Panc1 (cell line): ENCODE data around the gene PCF11. TPM values are rescaled to one million over a fixed set of nuclear protein-coding genes. Genes with fewer than 3 reads are reported as not detected.

Experiments used
- ATAC-seq: fragments of 200-7000 bp; cut with Tn5 transposase; 2 replicates; pipeline ENCODE4 v1.9.1; 2020; ENCODE audit warnings: mild to moderate bottlenecking, moderate library complexity
- BruUV-seq: library from RNA; stranded (reverse); fragments of 400-500 nt; replicated peaks from 2 replicates; lab custom pipeline; 2021; lab: Mats Ljungman, UMichigan
- CTCF ChIA-PET: fragments of 300-600 bp; sonication (Branson Sonifier 250); formaldehyde crosslinking; loops from one replicate; lab custom pipeline; 2022; ENCODE audit warnings: antibody characterized with exemption; lab: Charles Lee
- POLR2A ChIA-PET: fragments of 300-600 bp; sonication (Branson Sonifier 250); formaldehyde crosslinking; loops from one replicate; lab custom pipeline; 2022; ENCODE audit warnings: antibody characterized with exemption; lab: Charles Lee
- DNase-seq: peaks from one replicate; pipeline ENCODE4 v3.0.0-alpha.2; 2010; ENCODE audit warnings: low read depth, low spot score
- H3K27ac ChIP-seq: 2 replicates; pipeline ENCODE4 v1.5.1; 2011; ENCODE audit warnings: mild to moderate bottlenecking, low read length, inconsistent platforms
- H3K27me3 ChIP-seq: fragments of 200-500 bp; sonication (Bioruptor generic); 2 replicates; pipeline ENCODE4 v1.6.0; 2014; ENCODE audit warnings: low read length, inconsistent platforms; ENCODE audit not compliant: control insufficient read depth, insufficient read depth
- H3K36me3 ChIP-seq: fragments of 200-500 bp; sonication (Bioruptor generic); 2 replicates; pipeline ENCODE4 v1.5.1; 2014; ENCODE audit warnings: inconsistent platforms, mild to moderate bottlenecking, low read length, moderate library complexity; ENCODE audit not compliant: control insufficient read depth, insufficient read depth
- H3K4me1 ChIP-seq: 2 replicates; pipeline ENCODE4 v1.5.1; 2011; ENCODE audit warnings: inconsistent platforms, mild to moderate bottlenecking, low read length, moderate library complexity; ENCODE audit not compliant: control insufficient read depth, insufficient read depth
- H3K4me3 ChIP-seq, 2 experiments: 2 replicates each; pipeline ENCODE4 v1.5.1; 2011 to 2012; ENCODE audit warnings: low read depth in 2 of 2, low read length in 2 of 2, mild to moderate bottlenecking in 2 of 2, inconsistent platforms in 1 of 2, moderate library complexity in 1 of 2
- H3K9me3 ChIP-seq: fragments of 200-500 bp; sonication (Bioruptor generic); 2 replicates; pipeline ENCODE4 v1.5.1; 2014; ENCODE audit warnings: low read depth, mild to moderate bottlenecking, inconsistent platforms, low read length, moderate library complexity; ENCODE audit not compliant: control insufficient read depth, insufficient read depth
- CTCF ChIP-seq: fragments of 450-650 bp; IDR thresholded peaks from 2 replicates; pipeline ENCODE4 v1.5.1; 2017; ENCODE audit warnings: mild to moderate bottlenecking
- POLR2AphosphoS5 ChIP-seq: IDR thresholded peaks from 2 replicates; pipeline ENCODE4 v1.6.1; 2012; ENCODE audit warnings: mild to moderate bottlenecking, low read depth, low read length, moderate library complexity
- SIN3A ChIP-seq: IDR thresholded peaks from 2 replicates; pipeline ENCODE4 v1.6.1; 2012; ENCODE audit warnings: low read depth, mild to moderate bottlenecking, low read length, moderate library complexity, borderline replicate concordance; ENCODE audit not compliant: insufficient read depth
- TCF7L2 ChIP-seq: IDR thresholded peaks from 2 replicates; pipeline ENCODE4 v1.6.1; 2011; ENCODE audit warnings: mild to moderate bottlenecking, low read depth, low read length, inconsistent platforms
- in situ Hi-C: cut with HindIII; loops from 2 replicates; pipeline ENCODE4 v1.10.0; 2016; ENCODE audit warnings: low sequenced_read_pairs, low pct_unique_long_range_greater_than_20kb
- intact Hi-C: fragments of 100-400 bp; cut with micrococcal nuclease; formaldehyde crosslinking; loops from one replicate; pipeline ENCODE4 v1.10.0; 2022; ENCODE audit not compliant: unreplicated experiment
- total RNA-seq: library from RNA; stranded (reverse); gene quantifications from one replicate; pipeline ENCODE4 v1.2.1, GENCODE V29; 2021; ENCODE audit not compliant: unreplicated experiment
- TF ChIP-seq, protein P1 (sequence below), 2 experiments: IDR thresholded peaks; 2 replicates each; pipeline ENCODE4 v1.6.1; 2011 to 2012; ENCODE audit warnings: low read depth in 2 of 2, control low read depth in 1 of 2, low read length in 1 of 2, mild to moderate bottlenecking in 1 of 2, moderate library complexity in 1 of 2; ENCODE audit not compliant: insufficient read depth in 1 of 2

The PCF11 gene
- total RNA-seq, 1 experiment from 2014 or later: 56.6 TPM

- in situ Hi-C loops (no loop called here), intact Hi-C loops (no loop called here)
- Histone ChIP-seq H3K4me1 (peaks cover 4% of the 10 kb centered on the region; the same call in 1 of the 2 replicates), H3K36me3 (no peaks in the 10 kb centered on the region), H3K27ac (no peak overlapping the region), H3K27me3 (peaks cover 5% of the 10 kb centered on the region; the same call in 1 of the 2 replicates), H3K4me3 (no peak overlapping the region), H3K9me3 (no peaks in the 10 kb centered on the region)
- CTCF ChIA-PET: no interaction called here
- DNase-seq (no peak), ATAC-seq (no peak)
- BruUV-seq: no TSS peak
- POLR2A ChIA-PET: no interaction called here
- TF ChIP-seq CTCF (no peak), SIN3A (no peak), TCF7L2 (no peak), POLR2AphosphoS5 (no peak)
- TF ChIP-seq, protein P1, sequence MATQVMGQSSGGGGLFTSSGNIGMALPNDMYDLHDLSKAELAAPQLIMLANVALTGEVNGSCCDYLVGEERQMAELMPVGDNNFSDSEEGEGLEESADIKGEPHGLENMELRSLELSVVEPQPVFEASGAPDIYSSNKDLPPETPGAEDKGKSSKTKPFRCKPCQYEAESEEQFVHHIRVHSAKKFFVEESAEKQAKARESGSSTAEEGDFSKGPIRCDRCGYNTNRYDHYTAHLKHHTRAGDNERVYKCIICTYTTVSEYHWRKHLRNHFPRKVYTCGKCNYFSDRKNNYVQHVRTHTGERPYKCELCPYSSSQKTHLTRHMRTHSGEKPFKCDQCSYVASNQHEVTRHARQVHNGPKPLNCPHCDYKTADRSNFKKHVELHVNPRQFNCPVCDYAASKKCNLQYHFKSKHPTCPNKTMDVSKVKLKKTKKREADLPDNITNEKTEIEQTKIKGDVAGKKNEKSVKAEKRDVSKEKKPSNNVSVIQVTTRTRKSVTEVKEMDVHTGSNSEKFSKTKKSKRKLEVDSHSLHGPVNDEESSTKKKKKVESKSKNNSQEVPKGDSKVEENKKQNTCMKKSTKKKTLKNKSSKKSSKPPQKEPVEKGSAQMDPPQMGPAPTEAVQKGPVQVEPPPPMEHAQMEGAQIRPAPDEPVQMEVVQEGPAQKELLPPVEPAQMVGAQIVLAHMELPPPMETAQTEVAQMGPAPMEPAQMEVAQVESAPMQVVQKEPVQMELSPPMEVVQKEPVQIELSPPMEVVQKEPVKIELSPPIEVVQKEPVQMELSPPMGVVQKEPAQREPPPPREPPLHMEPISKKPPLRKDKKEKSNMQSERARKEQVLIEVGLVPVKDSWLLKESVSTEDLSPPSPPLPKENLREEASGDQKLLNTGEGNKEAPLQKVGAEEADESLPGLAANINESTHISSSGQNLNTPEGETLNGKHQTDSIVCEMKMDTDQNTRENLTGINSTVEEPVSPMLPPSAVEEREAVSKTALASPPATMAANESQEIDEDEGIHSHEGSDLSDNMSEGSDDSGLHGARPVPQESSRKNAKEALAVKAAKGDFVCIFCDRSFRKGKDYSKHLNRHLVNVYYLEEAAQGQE (IDR thresholded peaks at IDR 0.05; ENCODE audit: insufficient read depth in 1 of 2, low read depth in 2 of 2, low read length in 1 of 2): no peak
These were observed 65.6 kb downstream of the PCF11 start for GRCh38 chr11:83222499-83222898.

DNA sequence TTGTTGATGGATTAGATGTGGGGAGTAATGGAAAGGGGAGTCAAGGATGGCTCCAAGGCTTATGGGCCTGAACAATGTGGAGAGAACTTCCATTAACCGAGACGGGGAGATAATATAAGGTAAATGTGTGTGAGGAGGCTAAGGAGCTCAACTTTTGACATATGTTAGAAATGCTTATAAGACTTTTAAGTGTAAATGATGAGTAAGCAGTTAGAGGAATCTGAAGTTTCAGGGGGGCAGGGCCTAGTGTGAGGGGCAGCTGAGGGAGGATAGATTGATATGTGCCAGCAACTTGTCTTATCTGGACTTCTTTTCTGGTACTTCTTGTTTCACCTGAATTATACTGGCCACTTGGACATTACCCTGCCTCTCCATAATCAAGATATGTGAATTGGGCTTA is 66.5 kb downstream of the PCF11 start:
- Histone ChIP-seq H3K4me1 (peaks cover 4% of the 10 kb centered on the region; the same call in 1 of the 2 replicates), H3K36me3 (no peaks in the 10 kb centered on the region), H3K27me3 (peaks cover 5% of the 10 kb centered on the region; the same call in 1 of the 2 replicates), H3K4me3 (no peak overlapping the region), H3K9me3 (no peaks in the 10 kb centered on the region), H3K27ac (no peak overlapping the region)
- CTCF ChIA-PET: no interaction called here
- no peak for DNase-seq
- intact Hi-C loops (no loop called here), in situ Hi-C loops (no loop called here)
- no peak for ATAC-seq
- POLR2A ChIA-PET: interaction anchor here (0.6 to 0.7 kb wide), 2 partner anchors 338 to 1278 kb away, joined by 3 to 7 read pairs; no protein-coding TSS in a partner anchor
- no TSS peak for BruUV-seq
- TF ChIP-seq SIN3A: no peak

DNA sequence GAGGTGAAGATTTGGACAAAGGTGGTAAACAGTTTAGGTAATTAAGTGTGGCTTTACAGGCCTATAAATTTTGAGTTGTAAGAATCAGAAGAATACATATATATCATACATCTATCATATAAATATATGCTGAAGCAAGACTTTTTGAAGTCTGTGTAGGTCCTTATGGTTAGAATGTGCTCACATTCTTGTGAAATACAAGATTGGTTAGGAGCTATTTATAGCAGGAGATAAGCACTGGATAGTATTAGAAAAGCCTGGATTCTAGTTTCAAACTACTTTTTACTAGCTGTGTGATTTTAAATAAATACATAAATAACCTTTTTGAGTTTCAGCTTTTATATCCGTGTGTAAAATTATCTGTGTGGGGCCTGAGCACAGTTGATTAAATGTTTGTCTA is 78.9 kb downstream of the PCF11 start:
- intact Hi-C loops: no loop called here
- in situ Hi-C loops: no loop called here
- Histone ChIP-seq H3K27me3 (no peaks in the 10 kb centered on the region; the same call in 1 of the 2 replicates), H3K27ac (no peak overlapping the region), H3K4me1 (no peaks in the 10 kb centered on the region), H3K9me3 (no peaks in the 10 kb centered on the region), H3K4me3 (no peak overlapping the region), H3K36me3 (no peaks in the 10 kb centered on the region)
- no peak for ATAC-seq
- no peak for DNase-seq
- ChIA-PET CTCF (no interaction called here), POLR2A (no interaction called here)
- BruUV-seq: no TSS peak
- no peak for TF ChIP-seq CTCF
- TF ChIP-seq POLR2AphosphoS5: no peak
- TF ChIP-seq, protein P1 (IDR thresholded peaks at IDR 0.05; ENCODE audit: insufficient read depth in 1 of 2, low read depth in 2 of 2, low read length in 1 of 2): no peak
- no peak for TF ChIP-seq SIN3A
- TF ChIP-seq TCF7L2: no peak
